Prostate gland (tissue), 2 donors: ENCODE results near the gene PGBD5.

Experiments
- POLR2A ChIP-seq: fragments of 450-650 bp; IDR thresholded peaks from one replicate; pipeline ENCODE4 v1.6.1; 2016; ENCODE audit warnings: antibody characterized with exemption, mild to moderate bottlenecking
- TF ChIP-seq, protein P1 (sequence below), 4 experiments: fragments of 200-600 bp in 2 of 4; fragments of 450-650 bp in 2 of 4; sonication (generic) in 2 of 4; IDR thresholded peaks; 1 replicate in 3 of 4; 2 replicates in 1 of 4; pipeline ENCODE4 v1.5.1; 2016 to 2019; ENCODE audit warnings: antibody characterized with exemption in 4 of 4, mild to moderate bottlenecking in 2 of 4, moderate library complexity in 2 of 4

- TF ChIP-seq, protein P1, sequence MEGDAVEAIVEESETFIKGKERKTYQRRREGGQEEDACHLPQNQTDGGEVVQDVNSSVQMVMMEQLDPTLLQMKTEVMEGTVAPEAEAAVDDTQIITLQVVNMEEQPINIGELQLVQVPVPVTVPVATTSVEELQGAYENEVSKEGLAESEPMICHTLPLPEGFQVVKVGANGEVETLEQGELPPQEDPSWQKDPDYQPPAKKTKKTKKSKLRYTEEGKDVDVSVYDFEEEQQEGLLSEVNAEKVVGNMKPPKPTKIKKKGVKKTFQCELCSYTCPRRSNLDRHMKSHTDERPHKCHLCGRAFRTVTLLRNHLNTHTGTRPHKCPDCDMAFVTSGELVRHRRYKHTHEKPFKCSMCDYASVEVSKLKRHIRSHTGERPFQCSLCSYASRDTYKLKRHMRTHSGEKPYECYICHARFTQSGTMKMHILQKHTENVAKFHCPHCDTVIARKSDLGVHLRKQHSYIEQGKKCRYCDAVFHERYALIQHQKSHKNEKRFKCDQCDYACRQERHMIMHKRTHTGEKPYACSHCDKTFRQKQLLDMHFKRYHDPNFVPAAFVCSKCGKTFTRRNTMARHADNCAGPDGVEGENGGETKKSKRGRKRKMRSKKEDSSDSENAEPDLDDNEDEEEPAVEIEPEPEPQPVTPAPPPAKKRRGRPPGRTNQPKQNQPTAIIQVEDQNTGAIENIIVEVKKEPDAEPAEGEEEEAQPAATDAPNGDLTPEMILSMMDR (IDR thresholded peaks at IDR 0.05), result no peak
- TF ChIP-seq POLR2A, result no peak
Measured at GRCh38 chr1:230306169-230306568, 120.0 kb downstream of the PGBD5 start.
